ENCODE results near the gene UTP4.

Gene UTP4

GRCh38 chr16:69132424-69133252, at the start of gene UTP4, which contains the start of gene CHTF8:
UTP4 (plus strand) TSS chr16:69132649; CDS start chr16:69133460, 811 bp downstream.
CHTF8 (minus strand) TSS chr16:69132588; CDS start chr16:69121458, 11,130 bp downstream.
- H3K27ac ChIP-seq = peak within 1 kb of the TSS; percentile 77 to 81
- intact Hi-C loops (cut with DNase I; ENCODE audit: low total_unique reads) = no loop called here
- H3K27me3 ChIP-seq = no peaks in the 10 kb centered on the region
- peaks cover 0 to 39% (median 25%) of the 10 kb centered on the region in 4 donors for H3K4me1 ChIP-seq
- peak within 1 kb of the TSS; percentile 81 to 95 for H3K4me3 ChIP-seq
- TF ChIP-seq CTCF (IDR thresholded peaks at IDR 0.05) = peak in 1 of 2 experiments; percentile 10
- H3K9me3 ChIP-seq = no peaks in the 10 kb centered on the region
- H3K36me3 ChIP-seq = peaks cover 0 to 24% (median 15%) of the 10 kb centered on the region in 3 donors
- peak; percentile 82 to 89 for DNase-seq

GRCh38 chr16:69083306-69083941, 49.0 kb upstream of the UTP4 start:
- Histone ChIP-seq H3K27ac (no peak overlapping the region), H3K9me3 (no peaks in the 10 kb centered on the region), H3K4me3 (no peak overlapping the region), H3K36me3 (peaks cover 0 to 24% (median 10%) of the 10 kb centered on the region in 3 donors), H3K27me3 (no peaks in the 10 kb centered on the region), H3K4me1 (no peaks in the 10 kb centered on the region)
- no peak for DNase-seq
- TF ChIP-seq CTCF (IDR thresholded peaks at IDR 0.05) = no peak
- intact Hi-C loops (cut with DNase I; ENCODE audit: low total_unique reads) = no loop called here

- Histone ChIP-seq H3K27me3 (no peaks in the 10 kb centered on the region), H3K9me3 (no peaks in the 10 kb centered on the region), H3K27ac (no peak overlapping the region), H3K4me3 (no peak overlapping the region), H3K4me1 (no peaks in the 10 kb centered on the region), H3K36me3 (peaks cover 0 to 24% (median 10%) of the 10 kb centered on the region in 3 donors)
- intact Hi-C loops (cut with DNase I; ENCODE audit: low total_unique reads) = no loop called here
- TF ChIP-seq CTCF (IDR thresholded peaks at IDR 0.05) = no peak
- DNase-seq = no peak
These were observed 48.2 kb upstream of the UTP4 start for GRCh38 chr16:69084289-69084688.

GRCh38 chr16:69085032-69085695, 47.3 kb upstream of the UTP4 start:
- intact Hi-C loops (cut with DNase I; ENCODE audit: low total_unique reads) = no loop called here
- H3K27me3 ChIP-seq = no peaks in the 10 kb centered on the region
- peaks cover 0 to 24% (median 10%) of the 10 kb centered on the region in 3 donors for H3K36me3 ChIP-seq

More at GRCh38 chr16:69085032-69085695, 47.3 kb upstream of the UTP4 start:
- Histone ChIP-seq H3K9me3 (no peaks in the 10 kb centered on the region), H3K27ac (no peak overlapping the region), H3K4me1 (no peaks in the 10 kb centered on the region), H3K4me3 (no peak overlapping the region)
- DNase-seq = no peak
- no peak for TF ChIP-seq CTCF (IDR thresholded peaks at IDR 0.05)
